ENCODE data around the gene CYS1. TPM values are rescaled to one million over a fixed set of nuclear protein-coding genes. Genes with fewer than 3 reads are reported as not detected.
A peak's percentile ranks its signal among the peaks of the same experiment; 100 is the strongest.

CYS1 gene
- total and polyA plus RNA-seq, 2 of the 13 experiments (the other 11 are each of a cell fraction or from before 2014, with no cell fraction given): 0.04 TPM; not detected in 1

GRCh38 chr2:10120158-10120876 lies 40.1 kb upstream of the CYS1 start (continued):
- TF ChIP-seq ZGPAT (CRISPR knock-in tag; IDR thresholded peaks at IDR 0.05) (peak; percentile 96), ZNF766 (CRISPR knock-in tag; IDR thresholded peaks at IDR 0.05; ENCODE audit: borderline replicate concordance) (peak; percentile 79; the same call in 1 of the 2 replicates), ZNF557 (CRISPR knock-in tag; IDR thresholded peaks at IDR 0.05) (peak; percentile 97), PTBP1 (IDR thresholded peaks at IDR 0.05; ENCODE audit: low read depth, low read length, poor library complexity, severe bottlenecking) (peak; percentile 78), EZH2 (conservative IDR thresholded peaks at IDR 0.05; ENCODE audit: low read depth, low read length) (no peak), HCFC1 (IDR thresholded peaks at IDR 0.05; ENCODE audit: low read depth, low read length) (peak; percentile 28; the same call in 1 of the 2 replicates), GPN1 (CRISPR knock-in tag; IDR thresholded peaks at IDR 0.05; ENCODE audit: borderline replicate concordance) (no peak), ATF7-NPFF (CRISPR knock-in tag; IDR thresholded peaks at IDR 0.05; ENCODE audit: low read depth) (0 out of 2 replicates have a peak, but pooled peaks have one; percentile 24), RBAK (CRISPR knock-in tag; IDR thresholded peaks at IDR 0.05) (0 out of 2 replicates have a peak, but pooled peaks have one; percentile 8), PAF1 (CRISPR knock-in tag; IDR thresholded peaks at IDR 0.05) (no peak), HMGA1 (CRISPR knock-in tag; conservative IDR thresholded peaks at IDR 0.05) (no peak), U2AF1 (optimal IDR thresholded peaks at IDR 0.05; ENCODE audit: low read depth, low read length) (no peak), ZNF800 (CRISPR knock-in tag; IDR thresholded peaks at IDR 0.05) (peak; percentile 83), ZNF354B (CRISPR knock-in tag; IDR thresholded peaks at IDR 0.05) (peak; percentile 97), DMTF1 (CRISPR knock-in tag; IDR thresholded peaks at IDR 0.05) (0 out of 2 replicates have a peak, but pooled peaks have one; percentile 73), ZSCAN21 (CRISPR knock-in tag; IDR thresholded peaks at IDR 0.05; ENCODE audit: borderline replicate concordance) (no peak; the same call in 1 of the 2 replicates), KMT2A (CRISPR knock-in tag; IDR thresholded peaks at IDR 0.05) (peak; percentile 58), DMAP1 (CRISPR knock-in tag; IDR thresholded peaks at IDR 0.05) (peak; percentile 100), ZFP37 (CRISPR knock-in tag; IDR thresholded peaks at IDR 0.05; ENCODE audit: borderline replicate concordance) (peak; percentile 93), ZNF674 (CRISPR knock-in tag; IDR thresholded peaks at IDR 0.05; ENCODE audit: low read depth) (peak; percentile 26; the same call in 1 of the 2 replicates), HNRNPL (IDR thresholded peaks at IDR 0.05; ENCODE audit: low read depth, low read length) (peak; percentile 71; the same call in 1 of the 2 replicates), TP53 (CRISPR knock-in tag; conservative IDR thresholded peaks at IDR 0.05) (peak; percentile 87), SP4 (CRISPR knock-in tag; IDR thresholded peaks at IDR 0.05) (peak; percentile 97), ELF3 (CRISPR knock-in tag; IDR thresholded peaks at IDR 0.05) (peak; percentile 82)

Data from HepG2 (cell line).